Mucosa of rectum (tissue), 2 donors: ENCODE measurements around the gene NUDT1.
A peak's percentile ranks its signal among the peaks of the same experiment; 100 is the strongest.

ENCODE experiments used
- H3K27ac ChIP-seq, 2 donors: one replicate each; pipeline ENCODE4 v1.7.0; 2013; ENCODE audit warnings: inconsistent platforms in 2 of 2, low read depth in 2 of 2, low read length in 2 of 2
- H3K27me3 ChIP-seq, 2 donors: one replicate each; pipeline ENCODE4 v1.7.0; 2013; ENCODE audit warnings: low read length in 2 of 2; ENCODE audit not compliant: control insufficient read depth in 2 of 2, insufficient read depth in 2 of 2
- H3K36me3 ChIP-seq, 2 donors: one replicate each; pipeline ENCODE4 v1.7.0; 2013; ENCODE audit warnings: low read length in 2 of 2; ENCODE audit not compliant: control insufficient read depth in 2 of 2, insufficient read depth in 2 of 2
- H3K4me1 ChIP-seq, 2 donors: one replicate each; pipeline ENCODE4 v1.7.0; 2013; ENCODE audit warnings: low read length in 2 of 2, mild to moderate bottlenecking in 1 of 2; ENCODE audit not compliant: control insufficient read depth in 2 of 2, insufficient read depth in 2 of 2
- H3K4me3 ChIP-seq, 2 donors: one replicate each; pipeline ENCODE4 v1.7.0; 2013; ENCODE audit warnings: low read length in 2 of 2
- H3K9ac ChIP-seq, 2 donors: one replicate each; pipeline ENCODE4 v1.7.0; 2013; ENCODE audit warnings: low read length in 2 of 2, low read depth in 1 of 2, mild to moderate bottlenecking in 1 of 2
- H3K9me3 ChIP-seq, 2 donors: one replicate each; pipeline ENCODE4 v1.7.0; 2013; ENCODE audit warnings: low read length in 2 of 2; ENCODE audit not compliant: control insufficient read depth in 2 of 2
- donor health status: healthy.
- donor health status: Normal muscosa, but diverticular disease.

The NUDT1 gene

DNA sequence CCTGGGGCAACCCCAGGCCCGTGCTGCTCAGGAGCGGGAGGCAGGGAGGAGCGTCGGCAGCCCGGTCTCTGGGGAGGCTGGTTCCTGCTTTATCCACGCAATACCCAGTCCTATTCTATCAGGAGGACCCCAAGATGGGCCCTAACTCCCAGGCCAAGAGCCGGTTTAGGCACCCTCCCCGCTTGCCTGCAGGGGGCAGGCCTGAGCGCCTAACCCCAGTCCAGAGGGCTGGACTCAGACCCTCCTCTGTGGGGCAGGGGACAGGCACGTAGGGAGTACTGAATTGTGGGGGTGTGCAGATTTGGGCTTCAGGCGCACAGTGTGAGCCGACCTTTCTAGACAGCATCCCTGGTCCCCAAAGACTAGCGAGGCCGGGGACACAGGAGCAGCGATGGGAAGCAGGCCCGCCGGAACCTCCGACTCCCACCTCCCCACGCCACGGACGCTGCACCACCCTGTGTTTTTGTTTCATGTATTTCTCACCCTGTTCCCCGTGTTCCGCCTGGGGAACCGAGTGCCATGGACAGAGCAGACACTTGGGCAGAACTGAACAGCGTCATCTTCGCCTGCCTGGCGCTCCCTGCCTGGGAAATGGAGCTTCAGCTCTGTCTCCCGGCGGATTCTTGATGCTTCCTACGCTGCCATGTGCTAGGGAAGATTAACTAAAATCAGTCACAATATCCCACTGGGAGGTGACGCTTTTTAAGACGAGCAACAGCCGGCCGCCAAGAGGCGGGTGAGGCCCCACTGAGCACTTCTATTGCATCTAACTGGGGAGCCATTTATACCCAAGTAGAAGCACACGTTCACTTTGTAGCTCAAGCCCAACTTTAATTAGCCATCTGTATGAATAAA, 5.3 kb downstream of the NUDT1 start:
- H3K9me3 ChIP-seq = no peaks in the 10 kb centered on the region
- peaks cover 0 to 1% of the 10 kb centered on the region in 2 donors for H3K36me3 ChIP-seq
- no peak overlapping the region for H3K9ac ChIP-seq
- no peak overlapping the region for H3K4me3 ChIP-seq
- H3K27me3 ChIP-seq = no peaks in the 10 kb centered on the region
- H3K27ac ChIP-seq = no peak overlapping the region
- peaks cover 7% of the 10 kb centered on the region in 2 donors for H3K4me1 ChIP-seq

DNA sequence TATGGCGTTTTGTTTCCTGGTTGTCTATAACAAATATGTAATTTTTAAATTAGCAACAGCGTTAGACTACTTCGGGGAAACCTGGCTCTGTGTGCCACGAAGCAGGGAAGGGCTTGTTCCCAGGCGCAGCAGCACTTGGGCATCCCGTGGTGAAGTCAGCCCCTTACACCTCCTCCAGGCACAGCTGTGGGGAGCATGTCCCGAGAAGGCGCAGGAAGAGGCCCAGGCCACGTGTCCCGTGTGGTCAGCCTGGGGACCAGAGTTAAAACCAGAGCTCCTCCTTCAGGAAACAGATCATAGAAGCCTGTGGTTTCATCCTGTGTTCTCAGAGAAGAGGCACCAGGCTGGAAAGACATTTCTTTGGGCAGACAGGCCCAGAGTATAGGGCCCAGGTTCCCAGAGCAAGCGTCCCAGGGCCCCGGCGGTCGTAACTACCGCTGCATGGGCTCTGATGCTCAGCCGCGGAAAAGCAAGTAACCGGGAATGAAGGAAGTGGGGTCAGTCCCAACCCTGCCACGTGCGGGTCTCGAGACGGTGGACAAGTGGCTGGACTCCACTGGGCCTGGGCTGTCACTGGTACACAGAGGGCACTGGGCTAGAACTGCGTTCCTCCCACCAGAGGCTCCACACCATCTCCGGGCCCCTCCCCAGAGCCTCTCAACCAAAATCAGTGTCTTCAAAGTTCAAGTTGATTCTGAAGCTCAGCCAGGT, 7.1 kb downstream of the NUDT1 start:
- H3K9ac ChIP-seq = no peak overlapping the region

DNA sequence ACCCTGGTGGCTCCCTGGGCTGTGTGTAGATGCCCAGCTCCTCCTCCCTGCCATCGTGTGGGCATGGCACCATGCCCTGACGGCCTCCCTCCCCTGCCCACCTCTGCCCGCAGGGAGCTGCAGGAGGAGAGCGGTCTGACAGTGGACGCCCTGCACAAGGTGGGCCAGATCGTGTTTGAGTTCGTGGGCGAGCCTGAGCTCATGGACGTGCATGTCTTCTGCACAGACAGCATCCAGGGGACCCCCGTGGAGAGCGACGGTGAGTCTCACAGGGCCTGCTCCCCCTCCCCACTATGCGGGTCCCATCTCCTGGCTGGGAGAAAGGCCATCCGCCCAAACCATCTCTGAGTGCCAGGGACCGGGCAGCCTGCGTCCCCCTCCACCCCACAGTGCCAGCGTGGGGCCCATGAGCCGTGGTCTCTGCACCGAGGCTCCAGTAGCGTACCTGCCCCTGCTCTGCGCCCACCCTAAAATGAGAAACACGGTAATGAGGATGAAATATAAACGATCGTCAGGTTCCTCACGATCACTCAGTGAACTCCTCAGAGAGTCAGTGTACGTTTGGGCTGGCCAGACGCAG, 7.8 kb downstream of the NUDT1 start:
- Histone ChIP-seq H3K4me3 (no peak overlapping the region), H3K9me3 (no peaks in the 10 kb centered on the region), H3K27me3 (no peaks in the 10 kb centered on the region), H3K36me3 (peaks cover 1 to 7% of the 10 kb centered on the region in 2 donors), H3K27ac (peak overlapping the region in 1 of 2 donors; percentile 43), H3K4me1 (no peaks in the 10 kb centered on the region), H3K9ac (no peak overlapping the region)

More for the DNA sequence above, 7.1 kb downstream of the NUDT1 start:
- H3K27ac ChIP-seq = peak overlapping the region in 1 of 2 donors; percentile 43
- no peaks in the 10 kb centered on the region for H3K27me3 ChIP-seq
- peaks cover under 1 to 1% of the 10 kb centered on the region in 2 donors for H3K36me3 ChIP-seq
- H3K4me1 ChIP-seq = no peaks in the 10 kb centered on the region
- H3K9me3 ChIP-seq = no peaks in the 10 kb centered on the region
- H3K4me3 ChIP-seq = peak overlapping the region in 1 of 2 donors; percentile 14

GRCh38 chr7:2251381-2251780, 9.4 kb downstream of the NUDT1 start:
- no peaks in the 10 kb centered on the region for H3K4me1 ChIP-seq
- H3K4me3 ChIP-seq = no peak overlapping the region
- no peak overlapping the region for H3K27ac ChIP-seq
- peaks cover 8 to 13% of the 10 kb centered on the region in 2 donors for H3K36me3 ChIP-seq
- no peak overlapping the region for H3K9ac ChIP-seq
- no peaks in the 10 kb centered on the region for H3K27me3 ChIP-seq
- H3K9me3 ChIP-seq = no peaks in the 10 kb centered on the region

DNA sequence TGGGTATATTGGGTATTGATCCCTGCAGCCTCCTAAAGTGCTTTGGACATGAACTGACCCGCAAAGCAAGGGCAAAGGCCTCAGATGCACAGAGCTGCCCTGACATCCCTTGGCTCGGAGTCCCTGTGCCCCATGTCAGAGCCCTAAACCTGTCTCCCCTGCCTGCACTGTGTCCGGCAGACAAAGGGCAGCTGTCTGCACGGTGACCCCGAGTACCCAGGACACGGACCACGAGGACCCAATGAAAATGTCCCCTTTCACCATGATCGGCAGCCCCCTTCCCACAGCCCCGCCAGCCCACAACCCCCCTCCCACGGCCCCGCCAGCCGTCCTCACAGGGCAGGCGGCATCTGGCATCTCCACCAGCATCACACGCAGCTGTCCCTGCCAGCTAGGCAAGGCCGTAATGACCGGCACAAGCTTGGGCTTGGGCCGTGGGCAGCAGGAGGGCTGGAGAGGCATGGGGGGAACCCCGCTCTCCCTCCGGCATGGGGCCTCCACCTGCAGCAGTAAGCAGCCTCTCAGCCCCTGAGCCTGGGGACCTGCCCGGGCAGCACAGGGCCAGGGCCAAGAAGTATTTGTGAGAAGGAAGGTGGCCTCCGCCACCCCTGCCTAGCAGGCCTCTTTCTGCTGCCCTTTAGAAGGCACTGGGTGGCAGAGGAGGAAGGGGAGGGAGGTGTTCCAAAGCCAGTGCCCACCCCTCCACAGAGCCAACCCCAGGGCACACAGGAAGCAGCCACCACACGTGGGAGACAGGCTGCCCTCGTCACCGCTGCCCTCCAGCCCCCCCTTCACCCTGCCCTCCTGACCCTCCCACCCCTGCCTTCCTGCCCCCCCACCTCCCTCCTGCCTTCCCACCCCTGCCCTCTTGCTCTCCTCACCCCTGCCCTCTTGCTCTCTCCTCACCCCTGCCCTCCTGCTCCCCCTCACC, 10.1 kb downstream of the NUDT1 start:
- Histone ChIP-seq H3K4me3 (no peak overlapping the region), H3K4me1 (no peaks in the 10 kb centered on the region), H3K9ac (no peak overlapping the region), H3K36me3 (peaks cover 8 to 13% of the 10 kb centered on the region in 2 donors), H3K27me3 (no peaks in the 10 kb centered on the region), H3K9me3 (no peaks in the 10 kb centered on the region), H3K27ac (no peak overlapping the region)

DNA sequence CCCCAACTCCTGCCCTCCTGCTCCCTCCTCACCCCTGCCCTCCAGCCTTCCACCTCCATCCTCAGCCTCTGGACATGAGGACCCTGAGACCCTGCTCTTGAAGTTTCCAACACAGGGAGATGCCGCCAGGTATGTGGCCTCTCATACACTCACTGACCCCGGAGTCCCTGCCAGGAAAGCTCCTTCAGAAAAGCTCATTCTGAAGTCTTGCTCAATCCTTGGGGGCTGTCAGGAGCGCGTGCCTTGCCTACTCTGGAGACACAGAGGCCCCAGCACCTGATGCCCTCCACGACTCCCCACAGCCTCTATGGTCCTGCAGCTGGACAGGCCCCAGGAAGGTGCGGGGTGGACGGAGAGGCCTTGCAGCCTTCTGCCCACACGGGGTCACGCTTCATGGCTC, 11.0 kb downstream of the NUDT1 start:
- Histone ChIP-seq H3K9me3 (no peaks in the 10 kb centered on the region), H3K27me3 (no peaks in the 10 kb centered on the region), H3K4me1 (no peaks in the 10 kb centered on the region), H3K27ac (no peak overlapping the region), H3K4me3 (no peak overlapping the region), H3K36me3 (peaks cover 8 to 13% of the 10 kb centered on the region in 2 donors), H3K9ac (no peak overlapping the region)

- H3K4me1 ChIP-seq = no peaks in the 10 kb centered on the region
- peaks cover 8 to 13% of the 10 kb centered on the region in 2 donors for H3K36me3 ChIP-seq
- no peak overlapping the region for H3K27ac ChIP-seq
- H3K27me3 ChIP-seq = no peaks in the 10 kb centered on the region
- H3K9ac ChIP-seq = no peak overlapping the region
- no peaks in the 10 kb centered on the region for H3K9me3 ChIP-seq
- no peak overlapping the region for H3K4me3 ChIP-seq
Observed at GRCh38 chr7:2253525-2254244, 11.7 kb downstream of the NUDT1 start.

- Histone ChIP-seq H3K27ac (no peak overlapping the region), H3K4me3 (no peak overlapping the region), H3K4me1 (no peaks in the 10 kb centered on the region), H3K27me3 (no peaks in the 10 kb centered on the region), H3K9ac (no peak overlapping the region), H3K36me3 (peaks cover 8 to 15% of the 10 kb centered on the region in 2 donors), H3K9me3 (no peaks in the 10 kb centered on the region)
Observed at GRCh38 chr7:2254429-2255144, 12.6 kb downstream of the NUDT1 start.
